HEK293 (cell line): Measurements from ENCODE around the gene ZFHX3.
A peak's percentile ranks its signal among the peaks of the same experiment; 100 is the strongest.

Experiments
- CTCF ChIA-PET: fragments of 350-600 bp; formaldehyde crosslinking; extraction: SDS; loops from one replicate; lab custom pipeline; 2021; ENCODE audit warnings: antibody characterized with exemption; lab: Yijun Ruan, JAX
- POLR2A ChIA-PET: fragments of 300-600 bp; formaldehyde crosslinking; extraction: SDS; loops from one replicate; lab custom pipeline; 2020; ENCODE audit warnings: antibody characterized with exemption, inconsistent platforms; lab: Yijun Ruan, JAX
- H3K27ac ChIP-seq: fragments of 200-500 bp; sonication (Bioruptor generic); 2 replicates; pipeline ENCODE4 v1.5.1; 2014; ENCODE audit warnings: low read depth, low read length, control low read depth, inconsistent platforms; ENCODE audit errors: extremely low read depth
- H3K36me3 ChIP-seq, 2 experiments: fragments of 200-500 bp in 1 of 2; sonication (Bioruptor generic) in 1 of 2; 1 replicate in 1 of 2; 2 replicates in 1 of 2; pipeline ENCODE4 v1.5.1; 2014 to 2017; ENCODE audit warnings: inconsistent platforms in 2 of 2, low read length in 2 of 2; ENCODE audit not compliant: control insufficient read depth in 2 of 2, insufficient read depth in 1 of 2
- H3K4me1 ChIP-seq: fragments of 200-500 bp; sonication (Bioruptor generic); 2 replicates; pipeline ENCODE4 v1.5.1; 2014; ENCODE audit warnings: mild to moderate bottlenecking, low read length, inconsistent platforms; ENCODE audit not compliant: control insufficient read depth, insufficient read depth
- H3K4me3 ChIP-seq: 2 replicates; pipeline ENCODE4 v1.5.1; 2011; ENCODE audit warnings: low read depth, mild to moderate bottlenecking, control low read depth, low read length, moderate library complexity
- H3K9me3 ChIP-seq: fragments of 200-500 bp; sonication (Bioruptor generic); 2 replicates; pipeline ENCODE4 v1.5.1; 2014; ENCODE audit warnings: low read depth, low read length, inconsistent platforms; ENCODE audit not compliant: control insufficient read depth, insufficient read depth
- KLF1 ChIP-seq: fragments of 450-650 bp; formaldehyde crosslinking; IDR thresholded peaks from 2 replicates; pipeline ENCODE4 v1.5.1; 2016; ENCODE audit warnings: missing biosample characterization, missing genetic modification characterization
- TRIM28 ChIP-seq: IDR thresholded peaks from 2 replicates; pipeline ENCODE4 v1.6.1; 2011; ENCODE audit warnings: low read length, control low read depth, borderline replicate concordance
- ZBTB20 ChIP-seq: fragments of 450-650 bp; formaldehyde crosslinking; IDR thresholded peaks from 2 replicates; pipeline ENCODE4 v1.5.1; 2016; ENCODE audit warnings: missing biosample characterization, missing genetic modification characterization
- ZFHX2 ChIP-seq: fragments of 450-650 bp; formaldehyde crosslinking; conservative IDR thresholded peaks from 2 replicates; pipeline ENCODE4 v1.5.1; 2016; ENCODE audit warnings: missing biosample characterization, missing genetic modification characterization
- ZNF148 ChIP-seq: fragments of 450-650 bp; formaldehyde crosslinking; IDR thresholded peaks from 2 replicates; pipeline ENCODE4 v1.5.0; 2017; ENCODE audit warnings: missing biosample characterization, missing genetic modification characterization, borderline replicate concordance
- ZNF214 ChIP-seq: fragments of 450-650 bp; formaldehyde crosslinking; IDR thresholded peaks from 2 replicates; pipeline ENCODE4 v1.5.1; 2017; ENCODE audit warnings: missing biosample characterization, mild to moderate bottlenecking, missing genetic modification characterization, borderline replicate concordance
- ZNF221 ChIP-seq: fragments of 450-650 bp; formaldehyde crosslinking; IDR thresholded peaks from 2 replicates; pipeline ENCODE4 v1.5.1; 2017; ENCODE audit warnings: missing biosample characterization, missing genetic modification characterization, borderline replicate concordance
- ZNF335 ChIP-seq: fragments of 450-650 bp; formaldehyde crosslinking; conservative IDR thresholded peaks from 2 replicates; pipeline ENCODE4 v1.5.1; 2016; ENCODE audit warnings: missing biosample characterization, missing genetic modification characterization
- ZNF398 ChIP-seq: fragments of 450-650 bp; formaldehyde crosslinking; IDR thresholded peaks from 2 replicates; pipeline ENCODE4 v1.5.1; 2017; ENCODE audit warnings: missing biosample characterization, missing genetic modification characterization
- ZNF530 ChIP-seq: fragments of 450-650 bp; formaldehyde crosslinking; IDR thresholded peaks from 2 replicates; pipeline ENCODE4 v1.5.1; 2016; ENCODE audit warnings: low read depth, missing biosample characterization, missing genetic modification characterization
- ZNF600 ChIP-seq: fragments of 450-650 bp; formaldehyde crosslinking; IDR thresholded peaks from 2 replicates; pipeline ENCODE4 v1.5.1; 2016; ENCODE audit warnings: missing biosample characterization, missing genetic modification characterization
- ZNF624 ChIP-seq: fragments of 450-650 bp; formaldehyde crosslinking; IDR thresholded peaks from 2 replicates; pipeline ENCODE4 v1.5.1; 2017; ENCODE audit warnings: missing biosample characterization, missing genetic modification characterization
- ZNF660 ChIP-seq: fragments of 450-650 bp; IDR thresholded peaks from 2 replicates; pipeline ENCODE4 v1.5.1; 2018; ENCODE audit warnings: missing biosample characterization, mild to moderate bottlenecking, missing genetic modification characterization
- ZNF707 ChIP-seq: fragments of 450-650 bp; formaldehyde crosslinking; IDR thresholded peaks from 2 replicates; pipeline ENCODE4 v1.5.1; 2016; ENCODE audit warnings: missing biosample characterization, missing genetic modification characterization
- ZNF747 ChIP-seq: fragments of 450-650 bp; formaldehyde crosslinking; IDR thresholded peaks from 2 replicates; pipeline ENCODE4 v1.5.1; 2016; ENCODE audit warnings: missing biosample characterization, missing genetic modification characterization
- ZXDB ChIP-seq: fragments of 450-650 bp; formaldehyde crosslinking; IDR thresholded peaks from 2 replicates; pipeline ENCODE4 v1.5.1; 2016; ENCODE audit warnings: missing biosample characterization, missing genetic modification characterization

Gene ZFHX3

GRCh38 chr16:73036074-73036826 is 11.7 kb downstream of the ZFHX3 start:
- ChIA-PET POLR2A (no interaction called here), CTCF (interaction anchor here (0.6 to 0.9 kb wide), 3 partner anchors 9 to 204 kb away, joined by 3 to 5 read pairs (median 4); no protein-coding TSS in a partner anchor)
- TF ChIP-seq ZFHX2 (tag by site-specific recombination) (no peak), ZNF660 (tag by site-specific recombination) (no peak), ZNF624 (tag by site-specific recombination) (no peak), ZNF148 (tag by site-specific recombination) (no peak), ZNF221 (no peak), ZNF747 (tag by site-specific recombination) (no peak), ZNF335 (no peak)
- peaks cover 59% of the 10 kb centered on the region for H3K4me1 ChIP-seq
- no peaks in the 10 kb centered on the region for H3K36me3 ChIP-seq
- H3K9me3 ChIP-seq: no peaks in the 10 kb centered on the region
- H3K4me3 ChIP-seq: no peak overlapping the region
- no peak overlapping the region for H3K27ac ChIP-seq

- H3K27ac ChIP-seq: no peak overlapping the region
- ChIA-PET CTCF (interaction anchor here (1.0 kb wide), 1 partner anchor 10 kb away, joined by 3 read pairs; no protein-coding TSS in a partner anchor), POLR2A (no interaction called here)
- H3K4me3 ChIP-seq: no peak overlapping the region
- H3K36me3 ChIP-seq: no peaks in the 10 kb centered on the region
- no peaks in the 10 kb centered on the region for H3K9me3 ChIP-seq
- H3K4me1 ChIP-seq: peaks cover 55% of the 10 kb centered on the region
- TF ChIP-seq ZNF214: no peak
- 0 out of 2 replicates have a peak, but pooled peaks have one; percentile 21 for TF ChIP-seq ZNF398 (tag by site-specific recombination)
- TF ChIP-seq, all 188 proteins: peak for 1
Measured at GRCh38 chr16:73034374-73034773, 13.6 kb downstream of the ZFHX3 start.

- ChIA-PET POLR2A (no interaction called here), CTCF (interaction anchor here (1.0 kb wide), 1 partner anchor 9 kb away, joined by 3 read pairs; no protein-coding TSS in a partner anchor)
- H3K36me3 ChIP-seq: no peaks in the 10 kb centered on the region
- H3K27ac ChIP-seq: peak overlapping the region; percentile 70
- H3K4me1 ChIP-seq: peaks cover 55% of the 10 kb centered on the region
- no peaks in the 10 kb centered on the region for H3K9me3 ChIP-seq
- no peak overlapping the region for H3K4me3 ChIP-seq
- peak; percentile 14; the same call in 1 of the 2 replicates for TF ChIP-seq KLF1 (tag by site-specific recombination)
- no peak for TF ChIP-seq ZNF707 (tag by site-specific recombination)
- TF ChIP-seq ZNF530 (tag by site-specific recombination): no peak
- peak; percentile 72 for TF ChIP-seq ZXDB (tag by site-specific recombination)
- peak; percentile 70 for TF ChIP-seq ZNF335
- TF ChIP-seq TRIM28: no peak
- peak; percentile 36; the same call in 1 of the 2 replicates for TF ChIP-seq ZBTB20 (tag by site-specific recombination)
- TF ChIP-seq ZNF398 (tag by site-specific recombination): 0 out of 2 replicates have a peak, but pooled peaks have one; percentile 12
- 0 out of 2 replicates have a peak, but pooled peaks have one; percentile 23 for TF ChIP-seq ZNF600 (tag by site-specific recombination)
Measured at GRCh38 chr16:73033271-73033998, 14.5 kb downstream of the ZFHX3 start.
